AG09309 (cell line): Measurements from ENCODE around the gene SESN1.

Source experiments
- DNase-seq: peaks from one replicate; pipeline ENCODE4 v3.0.0-alpha.2; 2010; ENCODE audit warnings: low read depth
- H3K4me3 ChIP-seq: 2 replicates; pipeline ENCODE4 v1.5.1; 2011; ENCODE audit warnings: mild to moderate bottlenecking, low read depth, low read length, moderate library complexity; ENCODE audit not compliant: control insufficient read depth
- TF ChIP-seq, protein P1 (sequence below): IDR thresholded peaks from 2 replicates; pipeline ENCODE4 v1.5.1; 2011; ENCODE audit warnings: mild to moderate bottlenecking, low read depth, low read length, inconsistent platforms; ENCODE audit not compliant: insufficient read depth, control insufficient read depth; ENCODE audit errors: missing control alignments

Gene SESN1

GRCh38 chr6:108952776-108953486 is 141.7 kb downstream of the SESN1 start:
- H3K4me3 ChIP-seq: no peak overlapping the region
- TF ChIP-seq, protein P1, sequence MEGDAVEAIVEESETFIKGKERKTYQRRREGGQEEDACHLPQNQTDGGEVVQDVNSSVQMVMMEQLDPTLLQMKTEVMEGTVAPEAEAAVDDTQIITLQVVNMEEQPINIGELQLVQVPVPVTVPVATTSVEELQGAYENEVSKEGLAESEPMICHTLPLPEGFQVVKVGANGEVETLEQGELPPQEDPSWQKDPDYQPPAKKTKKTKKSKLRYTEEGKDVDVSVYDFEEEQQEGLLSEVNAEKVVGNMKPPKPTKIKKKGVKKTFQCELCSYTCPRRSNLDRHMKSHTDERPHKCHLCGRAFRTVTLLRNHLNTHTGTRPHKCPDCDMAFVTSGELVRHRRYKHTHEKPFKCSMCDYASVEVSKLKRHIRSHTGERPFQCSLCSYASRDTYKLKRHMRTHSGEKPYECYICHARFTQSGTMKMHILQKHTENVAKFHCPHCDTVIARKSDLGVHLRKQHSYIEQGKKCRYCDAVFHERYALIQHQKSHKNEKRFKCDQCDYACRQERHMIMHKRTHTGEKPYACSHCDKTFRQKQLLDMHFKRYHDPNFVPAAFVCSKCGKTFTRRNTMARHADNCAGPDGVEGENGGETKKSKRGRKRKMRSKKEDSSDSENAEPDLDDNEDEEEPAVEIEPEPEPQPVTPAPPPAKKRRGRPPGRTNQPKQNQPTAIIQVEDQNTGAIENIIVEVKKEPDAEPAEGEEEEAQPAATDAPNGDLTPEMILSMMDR: no peak
- no peak for DNase-seq

- TF ChIP-seq, protein P1: no peak
- no peak for DNase-seq
- no peak overlapping the region for H3K4me3 ChIP-seq
These were observed 143.2 kb downstream of the SESN1 start for GRCh38 chr6:108951351-108951953.

GRCh38 chr6:108948181-108948661 is 146.4 kb downstream of the SESN1 start:
- DNase-seq: no peak
- TF ChIP-seq, protein P1: no peak
- no peak overlapping the region for H3K4me3 ChIP-seq

DNA sequence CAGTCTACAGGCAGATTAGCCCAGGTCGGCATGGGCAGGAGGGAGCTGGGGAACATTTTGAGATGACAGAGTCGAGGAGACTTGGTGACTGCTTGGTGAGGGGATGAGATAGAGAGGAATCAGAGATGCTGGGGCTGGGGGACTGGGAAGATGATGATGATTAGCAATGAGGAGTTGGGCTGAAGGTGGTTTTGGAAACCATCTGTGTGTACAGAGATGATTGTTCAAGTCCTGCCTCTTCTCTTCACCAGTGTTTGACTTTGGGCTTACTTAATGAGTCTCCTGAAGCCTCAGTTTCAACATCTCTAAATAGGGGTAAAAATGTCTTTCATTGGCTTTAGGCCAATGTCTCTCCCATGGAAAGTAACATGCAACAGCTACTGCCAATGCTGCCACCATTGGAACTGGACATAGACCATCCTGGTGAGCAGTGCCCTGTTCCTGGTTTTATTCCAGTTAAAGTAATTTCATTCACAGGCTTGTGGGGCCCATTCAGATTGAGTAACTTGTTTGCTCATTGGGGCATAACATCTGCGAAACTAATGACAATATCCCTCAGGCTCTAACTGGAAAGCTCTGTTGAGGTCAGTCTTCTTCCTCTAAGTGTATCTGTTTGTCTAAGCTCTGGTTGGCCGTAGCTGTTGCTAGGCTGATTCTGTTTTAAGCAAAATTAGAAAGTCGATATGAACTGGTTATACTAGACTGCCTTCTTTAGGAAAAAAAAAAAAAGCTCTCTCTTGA is 147.4 kb downstream of the SESN1 start:
- H3K4me3 ChIP-seq: no peak overlapping the region
- peak; percentile 91 for DNase-seq
- TF ChIP-seq, protein P1: no peak

DNA sequence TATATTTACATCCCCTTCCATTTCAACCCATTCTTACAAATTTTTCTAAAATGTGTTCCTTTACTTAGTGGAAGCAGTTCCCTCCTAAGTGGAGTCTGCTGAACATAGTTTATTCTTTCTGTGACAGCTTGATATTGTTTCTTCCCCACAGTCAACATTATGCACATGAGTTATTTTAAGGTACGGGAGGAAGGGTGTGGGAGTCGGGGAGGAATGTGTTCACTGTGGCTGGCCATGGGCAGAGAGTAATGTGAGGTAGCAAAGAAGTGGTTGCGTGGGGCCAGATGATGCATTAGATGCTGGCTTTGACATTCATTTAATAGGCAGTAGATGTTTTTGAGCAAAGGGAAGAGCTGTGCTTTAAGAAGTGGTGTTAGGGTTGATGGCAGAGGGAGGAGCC is 148.0 kb downstream of the SESN1 start:
- DNase-seq: no peak
- TF ChIP-seq, protein P1: no peak
- H3K4me3 ChIP-seq: no peak overlapping the region

DNA sequence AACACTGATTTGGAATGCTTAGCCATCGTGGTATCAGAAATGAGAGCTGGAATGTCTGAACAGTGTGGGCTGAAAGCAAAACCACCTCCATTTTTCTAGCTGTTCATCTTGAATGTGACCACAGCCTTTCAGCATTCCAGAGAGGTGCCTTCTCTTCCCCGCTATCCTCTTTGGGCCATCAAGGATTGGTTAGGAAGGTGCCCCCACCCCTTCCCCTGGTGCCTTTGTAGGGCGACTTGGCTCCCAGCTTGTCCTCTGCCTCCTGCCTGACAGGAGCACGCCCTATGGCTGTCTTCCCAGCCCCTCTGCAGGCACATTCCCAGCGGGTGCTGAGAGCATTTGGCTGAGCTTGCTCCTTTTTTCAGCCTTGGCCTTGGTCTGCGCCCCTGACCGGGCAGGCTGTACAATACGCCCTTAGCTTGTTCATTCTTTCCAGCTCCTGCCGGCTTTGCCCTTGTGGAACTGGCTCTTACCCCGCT is 148.9 kb downstream of the SESN1 start:
- peak; percentile 18 for DNase-seq
- H3K4me3 ChIP-seq: peak overlapping the region; percentile 10
- TF ChIP-seq, protein P1: no peak
